NCI-H1417 (cell line): ENCODE results near the gene EIF3C.
"Not testable (repeated sequence)": the region's sequence is repeated elsewhere in the genome, so short reads cannot be mapped to it uniquely, and the experiment has no call there.

Experiments used
- DNase-seq, 3 experiments: peaks; one replicate each; lab custom pipeline; 2025; lab: John Stamatoyannopoulos, UW

The EIF3C gene

DNA sequence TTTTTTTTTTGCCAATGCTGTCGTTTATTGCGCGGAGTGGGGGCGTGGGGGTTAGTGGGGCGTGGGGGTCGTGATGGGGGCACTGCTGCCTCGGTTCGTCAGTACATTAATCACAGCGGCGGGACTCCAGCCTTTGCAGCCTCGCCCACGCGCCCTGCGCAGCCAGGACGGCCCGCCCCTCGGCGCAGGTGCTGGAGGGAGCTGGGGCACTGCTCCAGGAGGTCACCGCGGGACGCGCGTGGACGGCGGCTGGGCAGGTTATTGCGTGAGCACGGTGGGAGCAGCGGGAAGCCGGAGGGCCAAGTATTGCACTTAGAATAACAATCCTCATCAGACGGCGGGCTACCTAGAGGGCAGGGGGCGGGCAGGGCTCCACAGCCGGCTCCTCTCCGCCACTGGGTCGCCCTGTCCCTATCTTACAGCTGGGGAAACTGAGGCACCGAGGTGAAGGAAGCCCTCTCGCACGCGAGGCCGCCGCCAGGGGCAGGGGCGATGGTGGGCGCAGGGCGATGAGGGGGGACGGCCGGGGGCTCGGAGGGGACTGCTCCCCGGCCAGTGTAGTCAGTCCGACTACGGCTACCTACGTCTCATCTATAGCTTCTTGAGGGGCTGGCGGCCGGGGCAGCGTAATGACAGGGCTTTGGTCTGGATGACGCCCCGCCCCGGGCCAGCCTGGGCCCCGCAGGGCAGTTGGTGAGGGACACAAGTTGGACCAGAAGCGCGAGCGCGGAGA lies 35.5 kb downstream of the EIF3C start:
- DNase-seq, result not testable (repeated sequence)

DNA sequence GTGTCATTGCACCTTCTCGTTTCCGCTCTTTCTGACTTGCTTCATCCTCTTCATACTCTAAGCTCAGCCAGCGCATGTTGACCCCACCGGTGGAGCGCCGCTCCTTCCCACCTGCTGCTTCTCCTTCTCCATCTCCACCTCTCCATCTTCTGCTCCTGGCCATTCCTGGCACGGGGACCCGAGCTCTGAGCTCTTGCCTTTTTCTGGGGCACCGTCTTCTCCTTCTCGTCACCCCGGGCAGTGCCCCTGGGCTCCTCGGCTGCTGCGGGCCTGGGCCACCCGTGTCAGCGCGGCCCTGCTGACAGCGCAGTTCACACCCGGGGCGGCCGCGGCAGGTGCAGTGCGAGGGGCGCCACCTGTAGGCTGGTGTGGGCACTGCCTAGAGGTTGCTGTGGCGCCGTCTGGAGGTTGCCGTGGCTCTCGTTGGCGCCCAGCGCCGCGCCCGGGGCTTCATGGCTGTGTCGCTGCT lies 38.8 kb downstream of the EIF3C start:
- DNase-seq, result not testable (repeated sequence)

GRCh38 chr16:28750469-28751067 lies 39.3 kb downstream of the EIF3C start:
- not testable (repeated sequence) for DNase-seq

DNA sequence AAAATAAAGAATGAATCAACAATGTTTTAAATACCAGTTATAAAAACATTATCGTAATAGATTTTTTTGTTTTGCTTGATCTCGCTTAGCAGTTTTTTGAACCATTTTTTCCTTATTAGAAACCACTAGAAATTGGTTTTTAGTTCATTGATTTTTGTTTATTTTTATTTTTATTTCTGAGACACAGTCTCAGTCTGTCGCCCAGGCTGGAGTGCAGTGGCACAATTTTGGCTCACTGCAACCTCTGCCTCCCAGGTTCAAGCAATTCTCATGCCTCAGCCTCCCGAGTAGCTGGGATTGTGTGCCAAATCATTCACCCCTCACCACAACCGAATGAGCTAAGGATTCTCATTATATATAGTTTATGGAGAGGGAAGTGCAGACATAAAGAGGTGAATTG lies 40.2 kb downstream of the EIF3C start, which contains the start of gene NPIPB9:
Gene NPIPB9, plus strand, starts transcription at position 301 of the 400 bp plus-strand sequence.
- not testable (repeated sequence) for DNase-seq

GRCh38 chr16:28781697-28782096 lies 70.4 kb downstream of the EIF3C start:
- not testable (repeated sequence) for DNase-seq

GRCh38 chr16:28782357-28782756 lies 71.1 kb downstream of the EIF3C start:
- DNase-seq, result not testable (repeated sequence)
